Nephron progenitor cell (in vitro differentiated cells): ENCODE data around the gene IGF1R.

Experiments
- DNase-seq: peaks from one replicate; pipeline ENCODE4 v3.0.0; 2021
- H3K27ac Mint-ChIP-seq: 2 replicates; pipeline ENCODE4 v1.8.0; 2021; ENCODE audit warnings: mild to moderate bottlenecking, moderate library complexity, mixed read lengths
- H3K27me3 Mint-ChIP-seq: 2 replicates; pipeline ENCODE4 v1.8.0; 2021; ENCODE audit warnings: mild to moderate bottlenecking, low read depth, mixed read lengths; ENCODE audit not compliant: poor library complexity
- H3K36me3 Mint-ChIP-seq: 2 replicates; pipeline ENCODE4 v1.8.0; 2021; ENCODE audit warnings: low read depth, mixed read lengths
- H3K4me1 Mint-ChIP-seq: 2 replicates; pipeline ENCODE4 v1.8.0; 2021; ENCODE audit warnings: mixed read lengths
- H3K4me3 Mint-ChIP-seq: 2 replicates; pipeline ENCODE4 v1.8.0; 2021; ENCODE audit warnings: mild to moderate bottlenecking, moderate library complexity, mixed read lengths
- H3K9me3 Mint-ChIP-seq: 2 replicates; pipeline ENCODE4 v1.8.0; 2021; ENCODE audit warnings: mild to moderate bottlenecking, moderate library complexity, mixed read lengths
- CTCF ChIP-seq: fragments of 200-600 bp; sonication (generic); IDR thresholded peaks from 2 replicates; pipeline ENCODE4 v1.5.0; 2021; ENCODE audit warnings: antibody characterized with exemption

The IGF1R gene

GRCh38 chr15:98888820-98889479 is 240.6 kb downstream of the IGF1R start:
- Mint-ChIP-seq H3K4me3 (no peak overlapping the region), H3K27ac (no peak overlapping the region), H3K27me3 (peaks cover 3% of the 10 kb centered on the region), H3K36me3 (peaks cover 26% of the 10 kb centered on the region), H3K4me1 (peaks cover 53% of the 10 kb centered on the region), H3K9me3 (no peaks in the 10 kb centered on the region)
- TF ChIP-seq CTCF = no peak
- no peak for DNase-seq

DNA sequence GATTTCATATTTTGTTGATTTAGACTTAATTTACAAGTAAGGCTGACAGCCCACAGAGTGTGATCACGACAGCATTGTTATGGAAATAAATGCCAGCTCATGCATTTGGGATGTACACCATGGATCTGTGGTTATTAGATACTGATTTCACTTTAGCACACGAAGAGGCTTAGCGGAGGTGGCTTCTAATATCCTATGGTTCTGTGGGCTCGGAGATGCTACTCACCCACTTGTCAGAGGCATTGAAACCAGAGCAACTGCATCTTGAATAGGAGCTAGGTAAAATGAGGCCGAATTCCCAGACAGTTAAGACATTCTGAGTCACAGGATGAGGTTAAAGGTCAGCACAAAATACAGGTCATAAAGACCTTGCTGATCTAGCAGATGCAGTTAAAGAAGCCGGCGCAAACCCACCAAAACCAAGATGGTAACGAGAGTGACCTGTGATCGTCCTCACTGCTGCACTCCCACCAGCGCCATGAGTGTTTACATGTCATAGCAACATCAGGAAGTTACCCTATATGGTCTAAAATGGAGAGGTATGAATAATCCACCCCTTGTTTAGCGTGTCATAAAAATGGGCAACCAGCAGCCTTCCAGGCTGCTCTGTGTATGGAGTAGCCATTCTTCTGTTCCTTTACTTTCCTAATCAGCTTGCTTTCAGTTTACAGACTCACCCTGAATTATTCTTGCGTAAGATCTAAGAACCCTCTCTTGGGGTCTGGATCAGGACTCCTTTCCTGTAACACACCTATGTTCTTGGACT is 241.8 kb downstream of the IGF1R start:
- Mint-ChIP-seq H3K27ac (peak overlapping the region; percentile 74), H3K4me3 (no peak overlapping the region), H3K9me3 (peaks cover 3% of the 10 kb centered on the region), H3K27me3 (no peaks in the 10 kb centered on the region), H3K4me1 (peaks cover 46% of the 10 kb centered on the region), H3K36me3 (peaks cover 37% of the 10 kb centered on the region)
- no peak for DNase-seq
- TF ChIP-seq CTCF = no peak

DNA sequence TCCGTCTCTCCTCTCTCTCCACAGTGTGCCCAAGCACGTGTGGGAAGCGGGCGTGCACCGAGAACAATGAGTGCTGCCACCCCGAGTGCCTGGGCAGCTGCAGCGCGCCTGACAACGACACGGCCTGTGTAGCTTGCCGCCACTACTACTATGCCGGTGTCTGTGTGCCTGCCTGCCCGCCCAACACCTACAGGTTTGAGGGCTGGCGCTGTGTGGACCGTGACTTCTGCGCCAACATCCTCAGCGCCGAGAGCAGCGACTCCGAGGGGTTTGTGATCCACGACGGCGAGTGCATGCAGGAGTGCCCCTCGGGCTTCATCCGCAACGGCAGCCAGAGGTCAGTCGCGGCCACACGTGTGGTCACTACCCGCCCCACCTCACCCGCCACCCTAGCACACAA is 243.0 kb downstream of the IGF1R start:
- Mint-ChIP-seq H3K4me3 (no peak overlapping the region), H3K9me3 (peaks cover 5% of the 10 kb centered on the region), H3K4me1 (peaks cover 44% of the 10 kb centered on the region), H3K36me3 (peaks cover 49% of the 10 kb centered on the region), H3K27ac (no peak overlapping the region), H3K27me3 (no peaks in the 10 kb centered on the region)
- TF ChIP-seq CTCF = no peak
- DNase-seq = no peak

- no peak for TF ChIP-seq CTCF
- peaks cover 50% of the 10 kb centered on the region for H3K4me1 Mint-ChIP-seq
- H3K27me3 Mint-ChIP-seq = peaks cover 3% of the 10 kb centered on the region
- peaks cover 70% of the 10 kb centered on the region for H3K36me3 Mint-ChIP-seq
- no peak overlapping the region for H3K4me3 Mint-ChIP-seq
- DNase-seq = no peak
- no peak overlapping the region for H3K27ac Mint-ChIP-seq
- H3K9me3 Mint-ChIP-seq = peaks cover 13% of the 10 kb centered on the region
Observed at GRCh38 chr15:98893401-98893800, 245.1 kb downstream of the IGF1R start.

- Mint-ChIP-seq H3K36me3 (peaks cover 71% of the 10 kb centered on the region), H3K9me3 (peaks cover 13% of the 10 kb centered on the region), H3K27ac (no peak overlapping the region), H3K4me1 (peaks cover 48% of the 10 kb centered on the region), H3K4me3 (no peak overlapping the region), H3K27me3 (peaks cover 3% of the 10 kb centered on the region)
- no peak for TF ChIP-seq CTCF
- no peak for DNase-seq
Observed at GRCh38 chr15:98894312-98894711, 246.0 kb downstream of the IGF1R start.
